ENCODE results near the gene ZNF232.
"Not testable (repeated sequence)": the region's sequence is repeated elsewhere in the genome, so short reads cannot be mapped to it uniquely, and the experiment has no call there.

ZNF232 gene

DNA sequence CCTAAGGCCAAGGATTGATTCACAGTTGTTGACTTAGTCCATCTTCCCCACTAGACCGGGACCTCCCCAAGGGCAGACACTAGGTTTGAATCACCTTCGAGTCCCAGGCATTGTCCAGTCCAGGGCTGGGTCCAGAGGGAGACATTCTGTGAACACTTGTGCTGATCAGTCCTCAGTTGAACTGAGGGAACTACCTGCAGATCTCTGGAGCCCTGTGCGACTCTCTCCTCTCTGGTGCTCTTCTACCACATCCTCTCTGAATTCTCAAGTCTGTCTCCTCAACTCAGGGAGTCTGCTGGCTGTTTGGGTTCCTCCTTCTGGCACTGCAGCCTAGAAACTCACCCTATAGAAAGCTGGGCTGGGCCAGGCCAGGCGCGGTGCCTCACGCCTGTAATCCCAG, 10.8 kb downstream of the ZNF232 start:
- no peak for FAIRE-seq
- no peak for DNase-seq (ENCODE audit: insufficient read length, low spot score)

DNA sequence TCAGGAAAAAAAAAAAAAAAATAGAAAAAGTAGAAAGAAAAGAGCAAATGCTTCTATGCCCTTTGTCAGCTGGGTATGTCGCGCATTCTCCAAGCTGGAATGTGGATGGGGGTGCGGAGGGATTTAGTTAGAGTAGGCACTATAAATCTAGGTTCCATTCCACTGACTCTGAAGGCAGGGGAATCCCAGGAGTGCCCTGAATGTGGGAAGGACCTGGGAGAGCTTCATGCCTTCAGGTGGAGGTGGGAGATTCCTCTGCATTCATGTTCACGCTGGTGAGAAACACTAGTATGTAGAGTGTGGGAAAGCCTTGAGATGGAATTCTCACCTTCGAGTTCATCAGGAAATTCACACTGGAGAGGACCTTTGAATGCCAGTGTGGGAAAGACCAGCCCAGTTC, 12.4 kb downstream of the ZNF232 start:
- FAIRE-seq (no peak), DNase-seq (ENCODE audit: insufficient read length, low spot score) (no peak)

DNA sequence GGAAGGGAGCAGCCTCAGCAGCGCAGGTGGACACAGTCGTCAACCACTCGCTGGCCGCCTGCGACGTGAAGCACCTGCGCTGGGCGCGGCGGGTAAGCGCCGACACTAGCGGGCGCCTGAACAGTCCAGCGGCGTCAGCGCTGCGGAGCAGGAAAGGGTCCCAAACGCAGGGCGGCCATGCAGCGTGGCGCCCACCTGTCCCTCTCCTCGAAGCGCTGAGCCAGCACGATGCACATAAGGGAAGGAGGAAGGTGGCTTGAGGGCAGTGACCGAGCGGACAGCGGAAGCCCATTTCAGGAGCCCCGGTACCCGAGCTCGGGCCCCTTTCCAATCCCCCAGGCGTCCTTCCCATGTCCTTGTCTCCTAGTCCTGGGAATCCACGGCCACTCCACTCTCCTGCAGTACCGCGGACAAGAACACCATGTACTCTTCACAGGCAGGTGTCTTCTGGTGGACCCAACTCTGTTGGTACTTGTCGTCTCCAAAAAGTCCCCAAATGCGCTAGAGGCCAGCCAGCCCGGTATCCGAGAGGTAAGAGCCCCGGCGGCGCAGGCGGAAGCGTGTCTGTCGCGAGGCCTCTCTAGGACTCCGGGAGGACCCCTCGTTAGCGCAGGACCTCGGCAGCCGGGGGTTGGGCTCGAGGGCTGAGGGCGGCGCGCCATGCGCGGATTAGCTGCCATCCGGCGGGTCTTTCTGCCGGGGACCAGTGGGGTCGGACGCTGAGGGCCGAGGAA, 14.4 kb downstream of the ZNF232 start:
- no peak for DNase-seq (ENCODE audit: insufficient read length, low spot score)
- no peak for FAIRE-seq

DNA sequence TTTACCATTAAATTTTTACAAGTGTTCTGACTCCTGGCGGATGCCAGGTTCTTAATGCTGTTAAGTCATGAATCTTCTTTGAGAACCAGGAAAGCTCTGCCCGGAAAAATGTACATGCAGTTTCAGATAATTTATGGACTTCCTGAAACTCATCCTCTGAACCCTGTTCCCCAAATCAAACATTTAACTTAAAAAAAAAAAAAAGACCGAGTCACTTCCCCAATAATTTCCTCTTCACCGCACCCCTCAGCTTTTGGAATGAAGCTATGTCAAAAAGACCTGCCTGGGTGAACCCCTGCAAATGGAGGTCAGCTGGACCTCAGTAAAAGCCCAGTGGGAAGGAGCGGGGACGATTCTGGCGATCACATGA, 15.0 kb downstream of the ZNF232 start:
- no peak for DNase-seq (ENCODE audit: insufficient read length, low spot score)
- FAIRE-seq: no peak

DNA sequence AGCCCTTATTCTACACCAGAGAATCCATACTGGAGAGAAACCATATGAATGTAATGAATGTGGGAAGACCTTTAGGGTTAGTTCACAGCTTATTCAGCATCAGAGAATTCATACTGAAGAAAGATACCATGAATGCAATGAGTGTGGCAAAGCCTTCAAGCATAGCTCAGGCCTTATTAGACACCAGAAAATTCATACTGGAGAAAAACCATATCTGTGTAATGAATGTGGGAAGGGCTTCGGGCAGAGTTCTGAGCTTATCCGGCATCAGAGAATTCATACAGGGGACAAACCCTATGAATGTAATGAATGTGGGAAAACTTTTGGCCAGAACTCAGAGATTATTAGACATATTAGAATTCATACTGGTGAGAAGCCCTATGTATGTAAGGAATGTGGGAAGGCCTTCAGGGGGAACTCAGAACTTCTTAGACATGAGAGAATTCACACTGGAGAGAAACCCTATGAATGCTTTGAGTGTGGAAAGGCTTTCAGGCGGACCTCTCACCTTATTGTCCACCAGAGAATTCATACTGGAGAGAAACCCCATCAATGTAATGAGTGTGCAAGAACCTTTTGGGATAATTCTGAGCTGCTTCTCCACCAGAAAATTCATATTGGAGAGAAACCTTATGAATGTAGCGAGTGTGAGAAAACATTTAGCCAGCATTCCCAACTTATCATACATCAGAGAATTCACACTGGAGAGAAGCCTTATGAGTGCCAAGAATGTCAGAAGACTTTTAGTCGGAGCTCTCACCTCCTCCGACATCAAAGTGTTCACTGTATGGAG, 19.3 kb downstream of the ZNF232 start:
- no peak for FAIRE-seq

DNA sequence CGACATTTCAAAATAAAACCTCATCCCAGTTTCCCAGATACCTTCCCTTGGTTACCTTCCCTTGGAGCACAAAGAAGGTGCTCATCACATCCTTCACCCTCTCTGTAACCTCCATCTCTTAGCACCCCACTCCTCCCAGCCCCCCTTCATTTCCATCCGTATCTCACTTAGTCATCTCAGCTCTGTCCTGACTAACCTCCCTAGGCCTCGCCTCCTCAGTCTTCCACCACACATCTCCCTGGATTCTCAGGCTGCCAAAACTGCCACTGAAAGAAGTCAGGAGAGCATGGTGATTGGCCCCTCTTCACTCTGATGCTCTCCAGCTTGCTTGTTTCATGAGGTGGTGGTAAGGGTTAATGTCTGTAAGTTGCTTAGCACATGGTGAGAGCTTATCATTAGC, 31.1 kb downstream of the ZNF232 start:
- FAIRE-seq: no peak
- no peak for DNase-seq (ENCODE audit: insufficient read length, low spot score)

More for the DNA sequence above, 19.3 kb downstream of the ZNF232 start:
- DNase-seq (ENCODE audit: insufficient read length, low spot score): no peak

DNA sequence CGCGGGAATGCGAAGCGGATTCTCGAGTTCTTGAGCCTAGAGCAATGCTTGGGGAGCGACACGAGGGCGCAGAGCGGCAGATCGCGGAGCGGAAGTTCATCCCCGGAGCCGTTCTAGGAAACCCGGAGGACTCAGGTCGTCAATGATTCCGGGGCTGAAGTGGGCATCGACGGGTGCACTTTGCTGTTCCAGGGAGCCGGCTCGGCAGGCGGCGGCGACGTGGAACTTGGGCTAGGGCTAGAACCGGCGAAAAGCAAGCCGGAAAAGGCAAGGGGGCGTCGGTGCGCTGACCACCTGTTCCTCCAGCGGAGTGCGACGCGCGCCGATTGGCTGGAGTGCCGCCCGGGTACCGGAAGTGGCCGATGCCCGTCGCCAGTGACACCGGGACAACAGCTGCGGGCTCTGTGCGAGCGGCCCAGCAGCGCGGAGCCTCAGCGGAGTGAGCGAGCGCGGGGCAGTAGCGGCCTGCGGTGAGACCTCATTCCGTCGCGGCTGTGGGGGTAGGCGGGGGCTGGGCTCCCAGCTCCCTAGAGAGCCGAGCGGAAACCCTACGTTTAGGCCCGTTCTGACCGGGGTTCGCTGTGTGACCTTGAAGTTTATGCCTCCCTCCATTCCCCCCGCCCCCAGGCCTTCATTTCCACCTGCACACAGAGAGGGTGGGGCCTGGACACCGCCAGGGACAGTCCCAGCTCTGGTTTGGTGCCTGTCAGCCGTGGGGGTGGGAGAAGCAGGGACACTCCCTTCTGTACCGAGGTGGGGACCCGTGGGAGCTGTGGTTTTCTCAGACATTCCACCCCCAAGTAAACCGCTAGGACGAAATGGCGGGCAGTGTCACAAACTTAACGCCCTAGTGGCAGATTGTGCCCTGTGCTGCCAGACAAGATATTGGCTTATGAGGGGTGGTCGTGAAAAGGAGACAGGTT, 33.3 kb downstream of the ZNF232 start, which contains the start of gene ZFP3:
Gene ZFP3 (plus strand): TSS at position 362 of the 923 bp plus-strand sequence. CDS start 13,038 bp downstream, outside the sequence.
- DNase-seq (ENCODE audit: insufficient read length, low spot score) (peak; percentile 72), FAIRE-seq (peak; percentile 69)

DNA sequence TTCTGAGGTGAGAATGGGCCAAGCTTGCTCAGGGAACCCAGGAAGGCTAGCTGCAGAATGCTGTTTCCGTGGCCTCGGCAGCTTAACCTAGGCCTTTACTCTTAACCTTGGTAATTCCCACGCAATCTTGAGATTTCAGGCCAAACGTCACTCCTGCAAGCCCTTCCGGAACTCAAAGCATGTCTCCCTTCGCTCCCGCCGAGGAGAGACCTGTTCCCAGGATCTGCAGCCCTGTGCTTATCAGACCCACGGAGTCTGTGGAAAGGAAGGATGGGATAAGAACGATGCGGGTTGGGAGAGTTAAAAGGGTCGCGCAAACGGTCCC, 33.9 kb downstream of the ZNF232 start:
- DNase-seq (ENCODE audit: insufficient read length, low spot score): no peak
- FAIRE-seq: peak; percentile 20

DNA sequence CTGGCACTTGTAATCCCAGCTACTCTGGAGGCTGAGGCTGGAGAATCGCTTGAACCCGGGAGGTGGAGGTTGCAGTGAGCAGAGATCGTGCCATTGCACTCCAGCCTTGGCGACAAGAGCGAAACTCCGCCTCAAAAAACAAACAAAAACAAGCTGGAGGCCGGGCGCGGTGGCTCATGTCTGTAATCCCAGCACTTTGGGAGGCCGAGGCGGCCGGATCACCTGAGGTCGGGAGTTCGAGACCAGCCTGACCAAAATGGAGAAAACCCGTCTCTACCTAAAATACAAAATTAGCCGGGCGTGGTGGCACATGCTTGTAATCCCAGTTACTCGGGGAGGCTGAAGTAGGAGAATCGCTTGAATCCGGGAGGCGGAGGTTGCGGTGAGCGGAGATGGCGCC, 34.4 kb downstream of the ZNF232 start:
- not testable (repeated sequence) for FAIRE-seq; DNase-seq (ENCODE audit: insufficient read length, low spot score)

DNA sequence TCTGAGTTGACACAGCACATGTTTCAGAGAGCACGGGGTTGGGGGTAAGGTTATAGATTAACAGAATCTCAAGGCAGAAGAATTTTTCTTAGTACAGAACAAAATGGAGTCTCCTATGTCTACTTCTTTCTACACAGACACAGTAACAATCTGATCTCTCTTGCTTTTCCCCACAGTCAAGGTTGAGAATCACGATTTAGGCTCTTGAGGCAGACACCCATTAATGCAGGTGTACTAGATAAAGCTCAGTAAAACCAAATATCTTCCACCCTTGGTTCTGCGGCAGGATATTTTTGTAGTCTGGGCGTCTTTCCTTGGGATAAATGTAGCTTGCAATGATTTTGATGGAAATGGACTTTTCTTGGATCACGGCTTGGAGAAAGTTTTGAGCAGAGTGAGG, 36.2 kb downstream of the ZNF232 start:
- not testable (repeated sequence) for FAIRE-seq

DNA sequence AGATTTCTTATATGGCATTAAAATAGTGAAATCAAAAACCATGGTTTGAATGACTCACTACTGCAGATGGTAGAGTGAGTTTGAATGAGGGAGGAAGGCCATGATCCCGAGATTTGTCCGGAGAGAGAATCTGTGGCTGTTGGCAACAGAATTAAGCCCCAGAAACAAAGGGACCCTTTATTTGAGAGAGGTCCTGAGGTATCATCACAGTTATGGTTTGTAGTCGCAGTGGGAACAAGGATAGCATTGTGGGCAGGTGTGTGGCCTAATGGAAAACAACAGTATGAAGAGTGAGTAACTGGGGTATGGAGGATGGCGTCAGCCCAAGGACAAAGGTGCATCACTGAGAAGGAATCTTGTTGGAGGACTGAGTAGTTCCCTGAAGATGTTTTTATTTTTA, 42.0 kb downstream of the ZNF232 start:
- FAIRE-seq: no peak

More for the DNA sequence above, 36.2 kb downstream of the ZNF232 start:
- not testable (repeated sequence) for DNase-seq (ENCODE audit: insufficient read length, low spot score)

DNA sequence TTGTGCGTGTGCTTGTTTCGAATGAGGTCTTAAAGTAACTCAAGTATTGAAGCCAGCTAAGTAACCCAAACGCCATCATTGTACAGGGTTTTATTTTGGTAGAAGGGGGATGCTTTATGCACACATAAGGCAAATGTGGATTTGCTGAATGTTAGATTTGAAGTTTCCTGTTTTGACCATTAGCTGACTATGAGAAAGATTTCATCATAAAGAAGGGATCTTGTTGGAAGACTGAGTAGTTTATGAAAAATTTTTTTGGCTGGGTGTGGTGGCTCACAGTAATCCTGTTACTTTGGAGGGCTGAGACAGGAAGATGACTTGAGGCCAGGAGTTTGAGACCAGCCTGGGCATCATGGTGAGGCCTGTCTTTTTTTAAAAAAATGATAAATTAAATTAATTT, 43.4 kb downstream of the ZNF232 start:
- DNase-seq (ENCODE audit: insufficient read length, low spot score): no peak
- no peak for FAIRE-seq

More for the DNA sequence above, 42.0 kb downstream of the ZNF232 start:
- no peak for DNase-seq (ENCODE audit: insufficient read length, low spot score)

DNA sequence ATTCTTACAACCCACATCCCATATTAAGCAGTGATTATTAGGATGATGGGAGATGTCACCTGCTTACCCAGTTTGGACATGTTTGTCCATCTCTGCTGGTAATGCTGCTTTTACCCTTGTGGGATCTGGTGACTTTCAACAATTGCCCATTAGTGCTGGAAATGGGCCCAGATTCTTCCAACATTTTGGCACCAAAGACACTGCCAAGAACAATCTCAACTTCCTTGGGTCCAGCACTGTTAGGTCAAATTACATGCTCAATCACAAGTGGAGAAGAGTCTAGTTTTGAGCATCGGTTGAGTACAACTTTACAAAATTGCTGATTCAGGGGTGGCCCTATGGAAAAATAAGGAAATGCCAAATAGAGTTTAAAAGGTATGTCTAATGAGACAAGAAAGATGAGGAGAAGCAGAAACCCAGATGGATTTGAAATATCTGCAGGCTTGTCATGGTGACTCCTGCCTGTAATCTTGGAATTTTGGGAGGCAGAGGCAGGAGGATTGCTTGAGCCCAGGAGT, 46.4 kb downstream of the ZNF232 start:
- FAIRE-seq (peak; percentile 65), DNase-seq (ENCODE audit: insufficient read length, low spot score) (no peak)
